ENCODE results near the gene ABLIM3. TPM values are rescaled to one million over a fixed set of nuclear protein-coding genes. Genes with fewer than 3 reads are reported as not detected.

ABLIM3 gene
- total RNA-seq, 4 donors from 2014 or later, result 14.8 to 50.7 (median 25.4) TPM

GRCh38 chr5:149108651-149109280 lies 32.5 kb upstream of the ABLIM3 start:
- TF ChIP-seq EP300 (IDR thresholded peaks at IDR 0.05), result no peak
- TF ChIP-seq POLR2A (IDR thresholded peaks at IDR 0.05), result no peak
- TF ChIP-seq CTCF (IDR thresholded peaks at IDR 0.05), result no peak
- no peak for TF ChIP-seq POLR2AphosphoS5 (IDR thresholded peaks at IDR 0.05)
- Histone ChIP-seq H3K4me1 (no peaks in the 10 kb centered on the region), H3K4me3 (no peak overlapping the region), H3K9me3 (no peaks in the 10 kb centered on the region), H3K27me3 (no peaks in the 10 kb centered on the region), H3K36me3 (no peaks in the 10 kb centered on the region), H3K27ac (no peak overlapping the region)
- WGBS, 2 donors (ENCODE audit: low coverage in 1 of 2), result 71 to 79% methylated on average over 1 to 2 of the region's 2 CpGs
- ATAC-seq, result no peak

GRCh38 chr5:149110406-149110805 lies 30.9 kb upstream of the ABLIM3 start:
- WGBS, 2 donors (ENCODE audit: low coverage in 1 of 2), result 40 to 82% methylated on average over 1 to 4 of the region's 4 CpGs
- H3K9me3 ChIP-seq, result no peaks in the 10 kb centered on the region

GRCh38 chr5:149113669-149114068 lies 27.6 kb upstream of the ABLIM3 start:
- Histone ChIP-seq H3K9me3 (no peaks in the 10 kb centered on the region), H3K27me3 (no peaks in the 10 kb centered on the region), H3K27ac (no peak overlapping the region), H3K4me3 (no peak overlapping the region), H3K36me3 (no peaks in the 10 kb centered on the region), H3K4me1 (no peaks in the 10 kb centered on the region)
- TF ChIP-seq EP300 (IDR thresholded peaks at IDR 0.05), result no peak
- TF ChIP-seq POLR2AphosphoS5 (IDR thresholded peaks at IDR 0.05), result no peak
- no peak for TF ChIP-seq CTCF (IDR thresholded peaks at IDR 0.05)
- 77 to 79% methylated on average over 2 of the region's 2 CpGs for WGBS, 2 donors (ENCODE audit: low coverage in 1 of 2)
- no peak for ATAC-seq

More at GRCh38 chr5:149110406-149110805, 30.9 kb upstream of the ABLIM3 start:
- H3K4me3 ChIP-seq, result no peak overlapping the region
- H3K27ac ChIP-seq, result no peak overlapping the region
- H3K27me3 ChIP-seq, result no peaks in the 10 kb centered on the region
- H3K4me1 ChIP-seq, result no peaks in the 10 kb centered on the region
- ATAC-seq, result no peak
- no peak for TF ChIP-seq POLR2AphosphoS5 (IDR thresholded peaks at IDR 0.05)
- H3K36me3 ChIP-seq, result no peaks in the 10 kb centered on the region

- no peak for TF ChIP-seq EP300 (IDR thresholded peaks at IDR 0.05)
- peak; percentile 35 to 74 (median 57) for TF ChIP-seq CTCF (IDR thresholded peaks at IDR 0.05)
- no peak for TF ChIP-seq POLR2A (IDR thresholded peaks at IDR 0.05)
- no peak for TF ChIP-seq POLR2AphosphoS5 (IDR thresholded peaks at IDR 0.05)
- H3K9me3 ChIP-seq, result no peaks in the 10 kb centered on the region
- 38 to 40% methylated on average over 6 to 7 of the region's 7 CpGs for whole genome bisulfite sequencing, 2 donors (ENCODE audit: low coverage in 1 of 2)
- no peaks in the 10 kb centered on the region for H3K36me3 ChIP-seq
- H3K27me3 ChIP-seq, result no peaks in the 10 kb centered on the region
- ATAC-seq, result peak; percentile 78
- no peaks in the 10 kb centered on the region for H3K4me1 ChIP-seq
- H3K27ac ChIP-seq, result no peak overlapping the region
- H3K4me3 ChIP-seq, result no peak overlapping the region
Measured at GRCh38 chr5:149114403-149115312, 26.6 kb upstream of the ABLIM3 start.

GRCh38 chr5:149117970-149118369 lies 23.3 kb upstream of the ABLIM3 start:
- WGBS, 2 donors (ENCODE audit: low coverage in 1 of 2), result 81 to 86% methylated on average over 1 of the region's 1 CpG
- Histone ChIP-seq H3K4me1 (no peaks in the 10 kb centered on the region), H3K27me3 (no peaks in the 10 kb centered on the region), H3K36me3 (no peaks in the 10 kb centered on the region), H3K9me3 (no peaks in the 10 kb centered on the region), H3K27ac (no peak overlapping the region), H3K4me3 (no peak overlapping the region)
- no peak for TF ChIP-seq POLR2AphosphoS5 (IDR thresholded peaks at IDR 0.05)
- ATAC-seq, result no peak

- no peak for ATAC-seq
- H3K9me3 ChIP-seq, result no peaks in the 10 kb centered on the region
- no peaks in the 10 kb centered on the region for H3K4me1 ChIP-seq
- H3K4me3 ChIP-seq, result no peak overlapping the region
- no peaks in the 10 kb centered on the region for H3K27me3 ChIP-seq
- TF ChIP-seq POLR2A (IDR thresholded peaks at IDR 0.05) (no peak), CTCF (IDR thresholded peaks at IDR 0.05) (no peak), POLR2AphosphoS5 (IDR thresholded peaks at IDR 0.05) (no peak), EP300 (IDR thresholded peaks at IDR 0.05) (no peak)
- H3K36me3 ChIP-seq, result no peaks in the 10 kb centered on the region
- H3K27ac ChIP-seq, result no peak overlapping the region
Measured at GRCh38 chr5:149118463-149118862, 22.8 kb upstream of the ABLIM3 start.

All from gastroesophageal sphincter (tissue), 4 donors.